RCC 7860 (cell line): ENCODE measurements around the gene MED14.
"Not testable (repeated sequence)": the region's sequence is repeated elsewhere in the genome, so short reads cannot be mapped to it uniquely, and the experiment has no call there.

Source experiments
- DNase-seq: peaks from one replicate; pipeline ENCODE4 v3.0.0-alpha.2; 2015; ENCODE audit warnings: low spot score
- FAIRE-seq: peaks from 2 replicates; lab custom pipeline; 2012; peaks lifted over from hg19 to GRCh38; lab: Jason Lieb, UNC

Gene MED14

DNA sequence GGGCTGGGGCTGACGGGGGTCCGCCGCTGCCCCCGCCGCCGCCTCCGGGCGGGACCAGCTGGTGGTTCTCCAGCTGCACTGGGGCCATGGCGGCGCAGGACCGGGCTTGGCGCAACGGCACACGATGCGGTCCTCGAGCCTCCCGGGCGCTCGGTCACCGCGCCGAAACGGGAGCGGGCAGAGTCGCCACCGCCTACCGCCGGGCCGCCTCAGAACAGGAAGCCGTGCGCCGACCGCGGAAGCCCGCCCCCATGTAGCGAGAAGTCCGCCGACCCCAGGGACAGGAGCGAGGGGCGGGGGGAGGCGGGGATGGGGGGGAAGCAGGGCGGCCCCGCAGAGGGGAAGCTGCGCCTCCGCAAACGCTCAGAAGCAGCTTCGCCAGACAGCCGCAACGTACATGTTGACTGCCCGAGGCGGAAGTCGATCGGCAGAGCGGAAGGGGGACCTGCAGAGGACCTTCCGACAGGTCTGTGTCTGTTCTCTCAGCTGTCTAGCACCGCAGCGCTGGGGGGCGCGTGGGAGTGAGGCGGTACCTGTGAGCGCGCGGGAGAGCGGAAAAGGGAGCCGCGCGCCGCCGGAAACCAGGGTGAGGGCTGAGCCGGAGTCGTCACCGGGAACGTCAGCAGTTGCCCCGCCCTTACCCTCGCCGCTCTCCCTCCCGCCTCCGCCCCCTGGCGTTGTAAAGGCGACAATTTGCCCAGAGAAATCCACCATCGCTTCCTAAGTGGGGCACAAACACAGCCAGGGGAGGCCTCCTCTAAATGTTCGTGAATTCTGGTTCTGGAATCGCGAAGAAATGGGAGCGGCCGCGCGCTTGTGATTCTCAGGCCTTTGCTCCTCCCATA is at the start of gene MED14:
TSS of gene MED14 (minus strand) at position 218 of the 845 bp plus-strand sequence. CDS start at position 88, 130 bp downstream.
- peak; percentile 80 for DNase-seq
- FAIRE-seq: peak; percentile 74

GRCh38 chrX:40784516-40785151 is 49.3 kb upstream of the MED14 start:
- no peak for DNase-seq
- FAIRE-seq: peak; percentile 23

GRCh38 chrX:40782644-40783259 is 47.4 kb upstream of the MED14 start:
- not testable (repeated sequence) for DNase-seq, FAIRE-seq

- DNase-seq (no peak), FAIRE-seq (no peak)
Observed at GRCh38 chrX:40780951-40781350, 45.6 kb upstream of the MED14 start.

GRCh38 chrX:40780082-40780481 is 44.7 kb upstream of the MED14 start:
- FAIRE-seq (no peak), DNase-seq (no peak)

GRCh38 chrX:40778861-40779575 is 43.7 kb upstream of the MED14 start:
- FAIRE-seq (peak; percentile 90), DNase-seq (peak; percentile 75)

- peak; percentile 46 for DNase-seq
- peak; percentile 85 for FAIRE-seq
Observed at GRCh38 chrX:40773809-40774208, 38.5 kb upstream of the MED14 start.

- no peak for DNase-seq
- no peak for FAIRE-seq
Observed at GRCh38 chrX:40773188-40773587, 37.8 kb upstream of the MED14 start.

GRCh38 chrX:40772290-40772689 is 36.9 kb upstream of the MED14 start:
- FAIRE-seq (peak; percentile 52), DNase-seq (peak; percentile 49)

- FAIRE-seq (no peak), DNase-seq (no peak)
Observed at GRCh38 chrX:40761762-40762161, 26.4 kb upstream of the MED14 start.

- DNase-seq (no peak), FAIRE-seq (no peak)
Observed at GRCh38 chrX:40759374-40759773, 24.0 kb upstream of the MED14 start.

DNA sequence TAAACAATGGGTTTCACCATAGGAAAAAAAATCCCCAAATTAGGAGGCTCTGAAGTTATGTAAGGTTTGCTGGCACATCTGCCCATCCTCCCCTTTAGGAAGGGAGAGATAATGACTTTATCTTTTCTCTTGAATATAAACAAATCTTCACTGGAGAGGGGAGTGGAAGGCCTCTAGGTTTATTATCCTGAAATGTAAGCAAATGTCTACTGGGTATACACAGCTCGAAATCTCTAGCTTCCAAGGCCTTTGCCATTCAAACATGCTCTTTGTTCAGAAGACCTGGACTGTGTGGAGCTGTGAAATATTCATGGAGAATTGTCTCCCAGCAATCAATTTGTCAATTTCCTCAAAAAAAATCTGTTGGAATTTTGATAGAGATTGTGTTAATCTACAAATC is 21.7 kb upstream of the MED14 start:
- FAIRE-seq (no peak), DNase-seq (no peak)

DNA sequence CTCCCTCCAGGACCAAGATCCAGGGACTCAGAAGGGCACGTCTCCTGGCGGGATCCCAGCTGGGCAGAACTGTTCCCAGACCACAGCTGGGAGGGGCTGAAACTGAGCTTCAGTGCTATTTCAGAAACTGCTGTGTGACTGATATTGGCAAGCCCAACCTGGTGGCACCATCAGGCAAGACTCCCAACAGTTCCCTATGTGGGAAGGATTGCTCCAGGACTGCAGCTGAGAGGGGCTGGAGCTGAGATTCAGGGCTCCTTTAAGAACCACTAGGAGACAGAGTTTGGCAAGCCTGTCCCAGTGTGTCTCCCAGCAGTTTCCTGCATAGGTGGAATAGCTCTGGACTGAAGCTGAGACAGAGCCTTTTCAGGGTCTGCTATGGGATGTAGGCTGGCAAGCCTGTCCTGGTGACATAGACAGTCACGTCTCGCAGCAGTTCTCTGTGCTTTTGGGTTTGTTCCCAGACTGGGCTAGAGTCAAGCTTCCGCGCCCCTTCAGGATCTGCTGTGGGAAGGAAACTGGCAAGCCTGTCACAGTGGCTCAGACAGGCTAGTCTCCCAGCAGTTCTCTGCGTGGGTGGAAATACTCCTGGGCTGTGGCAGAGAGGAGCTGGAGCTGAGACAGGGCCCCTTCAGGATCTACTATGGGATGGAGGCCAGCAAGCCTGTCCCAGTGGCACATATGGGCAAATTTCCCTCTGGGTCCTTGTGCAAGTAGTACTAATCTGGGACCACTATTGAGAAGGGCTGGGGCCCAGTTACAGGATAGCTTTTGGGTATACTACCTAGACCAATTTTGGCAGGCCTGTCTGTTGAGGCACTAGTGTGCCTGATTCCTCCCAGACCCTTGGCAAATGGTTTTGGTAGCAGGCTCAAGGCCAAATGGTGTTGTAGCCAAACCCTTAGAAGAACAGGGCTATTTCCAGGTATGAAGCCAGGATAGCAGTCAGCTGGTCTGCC is 20.2 kb upstream of the MED14 start:
- DNase-seq: no peak
- FAIRE-seq: no peak

- no peak for FAIRE-seq
- no peak for DNase-seq
Observed at GRCh38 chrX:40749681-40750494, 14.5 kb upstream of the MED14 start.

- FAIRE-seq (no peak), DNase-seq (no peak)
Observed at GRCh38 chrX:40748977-40749376, 13.6 kb upstream of the MED14 start.

DNA sequence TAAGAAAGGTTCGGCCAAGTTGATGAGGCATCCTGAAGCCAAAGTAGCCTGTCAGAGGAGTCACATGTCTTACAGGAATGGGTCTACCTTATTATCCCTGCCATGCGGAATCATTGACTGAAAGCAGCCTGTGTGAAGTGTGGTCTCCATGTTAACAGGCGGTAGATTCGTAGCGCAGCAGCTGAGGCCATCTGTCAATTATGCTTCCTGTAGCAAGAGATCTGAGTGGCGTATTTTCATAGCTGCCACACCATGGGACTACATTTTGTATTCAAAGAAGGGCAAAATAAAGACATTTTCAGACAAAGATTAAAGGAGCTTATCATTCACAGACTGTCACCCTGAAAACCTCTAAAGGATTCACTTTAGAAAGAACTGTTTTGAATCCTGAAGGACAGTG is 11.2 kb upstream of the MED14 start:
- FAIRE-seq (no peak), DNase-seq (no peak)

DNA sequence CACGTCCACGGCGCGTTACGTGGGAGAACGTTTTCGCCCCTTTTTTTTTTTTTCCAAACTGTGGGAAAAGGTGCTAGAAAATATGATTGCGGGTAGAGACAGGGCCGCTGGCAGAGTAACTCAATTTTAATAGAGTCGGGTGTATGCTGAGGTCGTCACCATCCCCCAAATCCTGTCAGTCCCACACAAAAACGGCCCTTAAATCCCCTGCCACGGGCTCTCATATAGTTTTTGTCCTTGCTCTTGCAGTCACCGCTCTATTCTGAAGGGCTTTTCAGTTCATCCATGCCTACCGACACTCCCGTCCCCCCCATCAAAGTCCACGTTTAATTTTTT is 796 bp upstream of the MED14 start:
- FAIRE-seq (no peak), DNase-seq (no peak)

DNA sequence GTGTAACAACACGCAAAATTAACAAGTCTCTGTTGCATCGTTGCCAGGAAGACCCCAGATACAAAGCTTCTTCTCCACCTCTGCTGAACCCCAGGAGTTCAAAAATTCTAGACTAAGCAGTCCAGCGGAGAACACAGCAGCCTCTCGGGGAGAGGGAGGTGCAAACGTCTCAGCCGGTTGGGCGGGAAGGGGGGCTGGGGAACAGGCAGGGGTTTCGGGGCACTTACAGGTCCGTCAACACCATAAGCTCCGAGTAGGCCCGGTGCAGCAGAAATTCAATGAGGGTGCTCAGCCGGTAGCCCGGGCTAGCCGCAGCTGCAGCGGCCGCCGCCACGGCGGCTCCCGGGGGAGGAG is 394 bp downstream of the MED14 start:
- DNase-seq: no peak
- no peak for FAIRE-seq

DNA sequence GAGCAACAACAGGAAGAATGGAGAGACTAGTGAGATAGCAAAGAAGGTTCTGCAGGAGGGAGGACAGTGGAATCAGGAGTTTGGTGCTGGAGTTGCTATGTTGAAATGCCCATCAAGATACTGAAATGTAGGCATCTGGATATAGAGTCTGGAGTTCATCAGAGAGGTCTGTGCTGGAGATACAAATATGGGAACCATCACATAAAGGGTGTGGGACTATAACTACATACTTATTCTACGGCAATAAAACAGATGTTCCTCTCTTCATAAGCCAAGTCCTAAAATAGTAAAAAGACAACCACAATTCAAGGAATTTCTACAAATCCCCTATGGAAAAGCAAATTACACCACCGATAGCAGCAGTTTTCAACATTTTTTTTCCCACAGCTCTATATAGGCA is 1.6 kb downstream of the MED14 start:
- FAIRE-seq (no peak), DNase-seq (no peak)
